ENCODE measurements around the gene MSMO1.

The MSMO1 gene

DNA sequence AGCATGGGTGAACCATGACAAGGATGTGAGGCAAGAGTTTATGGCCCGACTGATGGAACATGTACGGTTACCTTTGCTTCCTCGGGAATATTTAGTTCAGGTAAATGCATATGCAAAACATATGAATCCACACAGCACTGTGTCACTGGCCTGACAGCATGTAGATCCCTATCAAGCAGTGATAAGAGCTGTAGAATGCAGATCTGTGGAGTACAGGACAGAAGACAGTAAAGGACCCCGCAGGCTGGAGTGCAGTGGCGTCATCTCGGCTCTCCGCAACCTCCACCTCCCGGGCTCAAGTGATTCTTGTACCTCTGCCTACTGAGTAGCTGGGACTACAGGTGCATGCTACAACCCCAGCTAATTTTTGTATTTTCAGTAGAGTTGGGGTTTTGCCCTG, 29.8 kb upstream of the MSMO1 start:
- Histone ChIP-seq H3K4me3 (ENCODE audit: low read length) (no peak overlapping the region), H3K4me1 (ENCODE audit: insufficient read depth, low read length) (peaks cover 10% of the 10 kb centered on the region)
- WGBS = 95% methylated on average over 8 of the region's 8 CpGs

DNA sequence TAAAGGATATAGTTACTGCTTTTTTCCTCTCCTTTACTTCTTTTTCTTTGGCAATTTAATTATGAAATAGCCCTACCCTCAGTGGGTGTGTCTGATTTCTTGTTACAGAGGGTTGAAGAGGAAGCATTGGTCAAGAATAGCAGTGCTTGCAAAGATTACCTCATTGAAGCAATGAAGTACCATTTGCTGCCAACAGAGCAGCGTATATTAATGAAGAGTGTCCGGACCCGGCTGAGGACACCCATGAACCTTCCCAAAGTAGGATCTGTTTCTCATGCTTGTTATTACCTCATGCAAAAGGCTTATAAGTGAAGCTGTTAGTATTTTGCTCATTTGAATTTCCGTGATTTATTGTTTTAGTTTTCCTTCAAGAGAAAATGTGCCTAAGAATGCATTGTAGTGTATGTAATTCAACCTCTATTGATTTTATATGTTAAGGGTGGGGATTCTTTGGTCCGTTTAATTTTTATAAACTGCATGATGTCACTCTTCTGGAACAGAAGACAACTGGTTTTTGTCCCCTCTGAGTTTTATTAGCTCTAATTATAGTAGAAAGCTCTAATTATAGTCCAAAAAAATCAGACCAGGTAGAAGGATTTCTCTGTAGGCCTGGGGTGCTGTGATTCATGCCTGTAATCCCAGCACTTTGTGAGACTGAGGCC, 27.9 kb upstream of the MSMO1 start:
- H3K4me3 ChIP-seq (ENCODE audit: low read length) = no peak overlapping the region
- H3K9ac ChIP-seq (ENCODE audit: low read depth, low read length) = no peak overlapping the region
- H3K27me3 ChIP-seq (ENCODE audit: insufficient read depth, low read length) = no peaks in the 10 kb centered on the region
- H3K36me3 ChIP-seq (ENCODE audit: insufficient read depth, low read length) = peaks cover 11% of the 10 kb centered on the region; the same call in 1 of the 2 replicates
- peaks cover 4% of the 10 kb centered on the region for H3K4me1 ChIP-seq (ENCODE audit: insufficient read depth, low read length)
- WGBS = 92% methylated on average over 4 of the region's 5 CpGs
- H3K27ac ChIP-seq (ENCODE audit: low read depth, low read length) = no peak overlapping the region
- no peaks in the 10 kb centered on the region for H3K9me3 ChIP-seq (ENCODE audit: insufficient read depth, low read depth, low read length)

More for the DNA sequence above, 29.8 kb upstream of the MSMO1 start:
- Histone ChIP-seq H3K27ac (ENCODE audit: low read depth, low read length) (no peak overlapping the region), H3K36me3 (ENCODE audit: insufficient read depth, low read length) (peaks cover 11% of the 10 kb centered on the region; the same call in 1 of the 2 replicates), H3K9ac (ENCODE audit: low read depth, low read length) (no peak overlapping the region), H3K9me3 (ENCODE audit: insufficient read depth, low read depth, low read length) (no peaks in the 10 kb centered on the region), H3K27me3 (ENCODE audit: insufficient read depth, low read length) (no peaks in the 10 kb centered on the region)

DNA sequence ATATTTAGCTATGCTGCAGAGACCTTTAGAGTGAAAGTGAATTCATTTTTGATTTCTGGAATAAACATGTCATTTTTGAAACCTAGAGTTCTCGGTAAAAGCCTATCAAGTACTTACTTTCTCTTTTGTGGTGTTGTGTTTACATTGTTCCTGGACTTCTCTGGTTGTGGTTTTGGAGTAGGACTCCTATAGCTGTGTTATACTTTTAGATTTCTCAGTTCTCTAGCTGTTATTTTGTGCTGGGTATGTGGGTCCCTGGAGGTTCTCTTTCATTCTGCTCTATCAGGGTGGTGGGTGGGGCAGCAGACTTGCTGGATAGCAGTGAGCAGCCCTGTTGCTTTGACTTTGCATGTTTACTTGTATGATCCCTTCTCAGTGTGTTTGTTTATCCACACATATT, 25.6 kb upstream of the MSMO1 start:
- Histone ChIP-seq H3K4me3 (ENCODE audit: low read length) (no peak overlapping the region), H3K9me3 (ENCODE audit: insufficient read depth, low read depth, low read length) (no peaks in the 10 kb centered on the region), H3K27ac (ENCODE audit: low read depth, low read length) (no peak overlapping the region), H3K27me3 (ENCODE audit: insufficient read depth, low read length) (no peaks in the 10 kb centered on the region), H3K9ac (ENCODE audit: low read depth, low read length) (no peak overlapping the region), H3K36me3 (ENCODE audit: insufficient read depth, low read length) (peaks cover 11% of the 10 kb centered on the region), H3K4me1 (ENCODE audit: insufficient read depth, low read length) (no peaks in the 10 kb centered on the region)
- 87% methylated on average over 1 of the region's 1 CpG for WGBS

DNA sequence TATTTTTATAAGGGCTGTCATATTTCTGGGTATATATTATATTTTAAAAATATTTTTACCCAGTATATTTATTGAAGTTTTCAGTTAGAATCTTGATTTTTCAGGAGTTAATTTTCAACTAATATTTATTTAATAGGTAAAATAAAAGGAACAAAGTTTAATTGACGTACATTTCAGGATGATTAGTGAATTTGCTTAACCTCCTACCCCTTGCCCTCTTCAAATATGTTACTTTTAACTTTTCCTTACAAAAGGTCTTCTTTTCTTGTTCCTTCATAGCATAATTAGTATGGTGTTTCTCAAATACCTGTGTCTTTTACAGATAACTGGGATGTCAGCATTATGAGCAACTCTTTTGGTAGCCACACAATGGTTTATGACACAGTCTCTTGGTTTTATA, 24.8 kb upstream of the MSMO1 start:
- Histone ChIP-seq H3K9me3 (ENCODE audit: insufficient read depth, low read depth, low read length) (no peaks in the 10 kb centered on the region), H3K4me1 (ENCODE audit: insufficient read depth, low read length) (no peaks in the 10 kb centered on the region), H3K9ac (ENCODE audit: low read depth, low read length) (no peak overlapping the region), H3K27ac (ENCODE audit: low read depth, low read length) (no peak overlapping the region), H3K27me3 (ENCODE audit: insufficient read depth, low read length) (no peaks in the 10 kb centered on the region), H3K36me3 (ENCODE audit: insufficient read depth, low read length) (peaks cover 6% of the 10 kb centered on the region), H3K4me3 (ENCODE audit: low read length) (no peak overlapping the region)
- 100% methylated on average over 1 of the region's 1 CpG for WGBS

DNA sequence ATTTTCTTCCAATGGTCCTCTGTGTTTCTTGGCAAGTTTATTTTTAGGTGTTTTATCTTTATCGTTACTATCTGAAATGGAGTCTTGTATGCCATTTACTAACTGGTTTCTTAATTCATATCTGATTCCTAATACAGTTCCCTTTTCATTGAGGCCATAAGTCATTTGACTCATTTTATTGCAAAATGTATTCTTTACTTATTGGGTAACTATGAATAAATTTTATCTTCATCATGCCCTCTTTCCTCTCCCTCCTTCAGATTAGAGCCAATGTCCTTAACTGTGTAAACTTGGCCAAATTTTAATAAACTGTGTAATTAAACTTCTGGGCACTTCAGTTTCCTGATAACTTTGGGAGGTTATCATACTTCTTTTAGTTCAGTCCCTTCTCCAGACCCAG, 19.3 kb upstream of the MSMO1 start:
- H3K27me3 ChIP-seq (ENCODE audit: insufficient read depth, low read length) = no peaks in the 10 kb centered on the region
- H3K4me1 ChIP-seq (ENCODE audit: insufficient read depth, low read length) = no peaks in the 10 kb centered on the region
- H3K9ac ChIP-seq (ENCODE audit: low read depth, low read length) = no peak overlapping the region
- H3K9me3 ChIP-seq (ENCODE audit: insufficient read depth, low read depth, low read length) = peaks cover 4% of the 10 kb centered on the region; the same call in 1 of the 2 replicates
- no CpG with 5 or more reads among the region's 1 CpG for WGBS
- peaks cover 13% of the 10 kb centered on the region; the same call in 1 of the 2 replicates for H3K36me3 ChIP-seq (ENCODE audit: insufficient read depth, low read length)
- H3K27ac ChIP-seq (ENCODE audit: low read depth, low read length) = no peak overlapping the region
- no peak overlapping the region for H3K4me3 ChIP-seq (ENCODE audit: low read length)

DNA sequence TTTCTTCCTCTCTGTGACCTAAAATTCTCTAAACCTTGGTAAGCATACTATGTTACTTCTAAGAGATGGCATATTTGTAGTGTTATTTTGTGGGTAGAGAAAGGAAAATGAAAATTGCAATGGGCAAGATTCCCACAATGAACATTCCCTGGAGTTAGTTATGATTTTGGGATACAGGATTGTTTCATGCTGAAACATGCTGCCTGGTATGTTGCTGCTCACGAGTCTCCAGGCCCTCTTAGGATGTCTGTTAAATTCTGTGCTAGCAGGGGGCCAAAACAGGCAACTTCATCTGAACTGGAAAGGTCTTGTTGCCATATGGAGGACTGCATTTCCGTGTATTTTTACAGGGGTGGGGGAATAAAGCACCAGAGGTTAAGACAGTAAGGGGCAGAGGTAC, 18.9 kb upstream of the MSMO1 start:
- WGBS = 93% methylated on average over 2 of the region's 2 CpGs
- Histone ChIP-seq H3K27me3 (ENCODE audit: insufficient read depth, low read length) (no peaks in the 10 kb centered on the region), H3K36me3 (ENCODE audit: insufficient read depth, low read length) (peaks cover 13% of the 10 kb centered on the region; the same call in 1 of the 2 replicates), H3K4me1 (ENCODE audit: insufficient read depth, low read length) (no peaks in the 10 kb centered on the region), H3K9me3 (ENCODE audit: insufficient read depth, low read depth, low read length) (peaks cover 4% of the 10 kb centered on the region; the same call in 1 of the 2 replicates), H3K27ac (ENCODE audit: low read depth, low read length) (no peak overlapping the region), H3K9ac (ENCODE audit: low read depth, low read length) (no peak overlapping the region), H3K4me3 (ENCODE audit: low read length) (no peak overlapping the region)

DNA sequence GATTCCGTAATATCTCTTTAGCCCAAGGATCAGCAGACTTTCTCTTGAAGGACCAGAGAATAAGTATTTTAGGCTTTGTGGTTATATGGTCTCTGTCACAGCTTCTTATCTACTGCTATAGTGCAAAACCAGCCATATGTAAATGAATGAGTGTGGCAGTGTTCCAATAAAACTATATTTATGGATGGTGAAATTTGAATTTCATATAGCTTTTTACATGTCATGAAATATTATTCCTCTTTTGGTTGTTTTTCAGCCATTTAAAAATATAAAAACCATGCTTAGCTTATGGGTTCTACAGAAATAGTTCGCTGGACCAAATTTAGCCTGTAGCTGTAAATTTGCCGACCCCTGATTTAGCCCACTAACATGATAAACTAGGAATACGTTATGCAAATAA, 18.0 kb upstream of the MSMO1 start:
- Histone ChIP-seq H3K9ac (ENCODE audit: low read depth, low read length) (no peak overlapping the region), H3K4me1 (ENCODE audit: insufficient read depth, low read length) (no peaks in the 10 kb centered on the region), H3K36me3 (ENCODE audit: insufficient read depth, low read length) (peaks cover 18% of the 10 kb centered on the region; the same call in 1 of the 2 replicates), H3K9me3 (ENCODE audit: insufficient read depth, low read depth, low read length) (peaks cover 4% of the 10 kb centered on the region; the same call in 1 of the 2 replicates), H3K4me3 (ENCODE audit: low read length) (no peak overlapping the region), H3K27me3 (ENCODE audit: insufficient read depth, low read length) (no peaks in the 10 kb centered on the region), H3K27ac (ENCODE audit: low read depth, low read length) (no peak overlapping the region)
- 99% methylated on average over 4 of the region's 4 CpGs for WGBS

DNA sequence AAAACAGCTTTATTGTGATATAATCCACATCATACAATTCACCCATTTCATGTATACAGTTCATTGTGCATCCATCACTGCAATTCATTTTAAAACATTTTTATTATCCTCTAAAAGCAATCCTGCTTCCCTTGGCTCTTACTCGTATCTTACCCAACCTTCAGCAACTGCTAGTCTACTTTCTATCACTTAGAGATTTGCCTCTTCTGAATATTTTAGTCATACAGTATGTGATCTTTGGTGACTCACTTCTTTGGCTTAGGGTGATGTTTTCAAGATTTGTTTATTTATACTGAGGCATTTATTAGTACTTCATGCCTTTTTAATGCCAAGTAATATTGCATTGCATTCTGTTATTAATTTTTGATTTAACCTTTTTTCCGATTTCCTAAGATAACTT, 15.0 kb upstream of the MSMO1 start:
- Histone ChIP-seq H3K27ac (ENCODE audit: low read depth, low read length) (no peak overlapping the region), H3K4me1 (ENCODE audit: insufficient read depth, low read length) (no peaks in the 10 kb centered on the region), H3K36me3 (ENCODE audit: insufficient read depth, low read length) (peaks cover 18% of the 10 kb centered on the region; the same call in 1 of the 2 replicates), H3K4me3 (ENCODE audit: low read length) (no peak overlapping the region), H3K27me3 (ENCODE audit: insufficient read depth, low read length) (no peaks in the 10 kb centered on the region), H3K9ac (ENCODE audit: low read depth, low read length) (no peak overlapping the region), H3K9me3 (ENCODE audit: insufficient read depth, low read depth, low read length) (peaks cover 4% of the 10 kb centered on the region; the same call in 1 of the 2 replicates)
- 94% methylated on average over 1 of the region's 2 CpGs for WGBS

DNA sequence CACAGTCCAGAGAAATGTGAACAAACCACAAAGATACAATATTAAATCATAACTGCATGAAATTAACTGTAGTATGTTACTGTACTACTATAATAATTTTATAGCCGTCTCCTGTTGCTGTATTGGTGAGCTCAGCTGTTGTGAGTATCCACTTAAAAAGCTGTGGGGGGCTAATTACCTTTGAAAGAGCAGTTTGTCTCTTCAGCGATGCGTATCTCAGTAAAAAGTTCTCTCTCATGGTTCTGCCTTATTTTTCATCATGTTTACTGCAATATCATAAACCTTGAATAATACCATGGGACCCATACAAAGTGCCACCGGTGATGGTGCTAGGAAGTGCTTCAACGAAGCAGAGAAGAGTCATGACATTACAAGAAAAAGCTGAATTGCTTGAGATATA, 8.4 kb upstream of the MSMO1 start:
- Histone ChIP-seq H3K27me3 (ENCODE audit: insufficient read depth, low read length) (no peaks in the 10 kb centered on the region), H3K9ac (ENCODE audit: low read depth, low read length) (no peak overlapping the region), H3K27ac (ENCODE audit: low read depth, low read length) (no peak overlapping the region), H3K4me3 (ENCODE audit: low read length) (no peak overlapping the region), H3K4me1 (ENCODE audit: insufficient read depth, low read length) (no peaks in the 10 kb centered on the region), H3K36me3 (ENCODE audit: insufficient read depth, low read length) (peaks cover 8% of the 10 kb centered on the region; the same call in 1 of the 2 replicates), H3K9me3 (ENCODE audit: insufficient read depth, low read depth, low read length) (no peaks in the 10 kb centered on the region)
- 90% methylated on average over 5 of the region's 5 CpGs for WGBS

DNA sequence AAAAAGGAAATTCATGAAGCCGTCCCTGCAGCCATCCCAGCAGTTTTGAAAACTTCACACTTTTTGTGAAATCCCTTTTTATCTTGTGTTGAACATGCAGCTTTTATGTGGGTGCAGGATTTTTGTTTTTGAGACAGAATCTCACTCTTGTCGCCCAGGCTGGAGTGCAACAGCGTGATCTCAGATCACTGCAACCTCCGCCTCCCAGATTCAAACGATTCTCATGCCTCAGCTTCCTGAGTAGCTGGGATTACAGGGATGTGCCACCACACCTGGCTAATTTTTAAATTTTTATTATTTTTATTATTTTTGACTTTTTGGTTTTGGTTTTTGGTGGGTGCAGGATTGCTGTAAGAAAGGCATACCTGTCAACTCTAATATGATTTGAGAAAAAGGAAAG, 8.0 kb upstream of the MSMO1 start:
- H3K9ac ChIP-seq (ENCODE audit: low read depth, low read length) = no peak overlapping the region
- H3K36me3 ChIP-seq (ENCODE audit: insufficient read depth, low read length) = peaks cover 6% of the 10 kb centered on the region; the same call in 1 of the 2 replicates
- H3K27me3 ChIP-seq (ENCODE audit: insufficient read depth, low read length) = no peaks in the 10 kb centered on the region
- no peak overlapping the region for H3K4me3 ChIP-seq (ENCODE audit: low read length)
- H3K9me3 ChIP-seq (ENCODE audit: insufficient read depth, low read depth, low read length) = no peaks in the 10 kb centered on the region
- no peaks in the 10 kb centered on the region for H3K4me1 ChIP-seq (ENCODE audit: insufficient read depth, low read length)
- H3K27ac ChIP-seq (ENCODE audit: low read depth, low read length) = no peak overlapping the region
- 98% methylated on average over 5 of the region's 5 CpGs for whole genome bisulfite sequencing

DNA sequence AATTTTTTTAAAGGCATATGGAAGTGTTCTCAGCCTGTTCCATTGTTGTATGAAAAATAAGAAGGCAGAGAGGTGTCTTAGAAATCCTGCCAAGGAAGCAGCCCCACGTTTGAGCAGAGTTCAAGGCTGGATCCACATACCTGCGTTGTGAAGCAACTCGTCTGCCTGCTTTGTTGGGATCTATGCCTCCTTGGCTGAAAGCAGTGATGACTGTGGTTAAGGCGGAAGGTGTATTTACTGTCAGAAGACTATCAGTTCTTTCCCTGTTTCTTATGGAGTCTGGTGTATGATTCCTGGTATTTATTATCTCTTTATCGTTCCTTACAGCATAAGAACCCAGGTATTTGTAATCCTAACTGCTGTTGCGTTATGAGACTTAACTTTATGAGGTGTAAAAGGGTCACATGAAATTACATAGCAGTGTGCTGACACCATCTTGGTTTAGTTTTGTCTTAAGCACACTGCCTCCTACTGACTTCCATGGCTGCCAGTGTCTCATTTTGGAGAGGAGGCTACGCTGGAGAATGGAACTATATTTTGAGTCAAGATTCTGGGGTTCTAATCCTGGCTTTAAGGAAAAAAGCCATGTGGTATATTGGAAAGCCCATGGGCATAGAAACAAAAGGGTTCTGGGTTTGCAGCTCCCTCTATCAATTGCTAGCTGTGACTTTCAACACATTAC, 3.1 kb upstream of the MSMO1 start:
- Histone ChIP-seq H3K9me3 (ENCODE audit: insufficient read depth, low read depth, low read length) (no peaks in the 10 kb centered on the region), H3K27me3 (ENCODE audit: insufficient read depth, low read length) (no peaks in the 10 kb centered on the region), H3K4me1 (ENCODE audit: insufficient read depth, low read length) (peaks cover 12% of the 10 kb centered on the region), H3K4me3 (ENCODE audit: low read length) (no peak overlapping the region), H3K36me3 (ENCODE audit: insufficient read depth, low read length) (0 out of 2 replicates have a peak, but pooled peaks cover 2% of the 10 kb centered on the region), H3K9ac (ENCODE audit: low read depth, low read length) (no peak overlapping the region), H3K27ac (ENCODE audit: low read depth, low read length) (no peak overlapping the region)
- WGBS = 89% methylated on average over 7 of the region's 7 CpGs

All from HUES64 (cell line).